ENCODE measurements around the gene TNKS1BP1. TPM values are rescaled to one million over a fixed set of nuclear protein-coding genes. Genes with fewer than 3 reads are reported as not detected.
A peak's percentile ranks its signal among the peaks of the same experiment; 100 is the strongest.

Gene TNKS1BP1
- polyA plus RNA-seq, 2 of the 4 experiments (the other 2 are of a cell fraction), result 35.0 to 53.1 TPM

- no peak for TF ChIP-seq SMC3 (IDR thresholded peaks at IDR 0.05)
- no peak for TF ChIP-seq GATA3 (IDR thresholded peaks at IDR 0.05; ENCODE audit: borderline replicate concordance)
- TF ChIP-seq, protein P1, sequence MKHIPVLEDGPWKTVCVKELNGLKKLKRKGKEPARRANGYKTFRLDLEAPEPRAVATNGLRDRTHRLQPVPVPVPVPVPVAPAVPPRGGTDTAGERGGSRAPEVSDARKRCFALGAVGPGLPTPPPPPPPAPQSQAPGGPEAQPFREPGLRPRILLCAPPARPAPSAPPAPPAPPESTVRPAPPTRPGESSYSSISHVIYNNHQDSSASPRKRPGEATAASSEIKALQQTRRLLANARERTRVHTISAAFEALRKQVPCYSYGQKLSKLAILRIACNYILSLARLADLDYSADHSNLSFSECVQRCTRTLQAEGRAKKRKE (CRISPR knock-in tag; IDR thresholded peaks at IDR 0.05; ENCODE audit: low read depth), result no peak
Measured at GRCh38 chr11:57310091-57310490, 14.7 kb downstream of the TNKS1BP1 start (continued).

GRCh38 chr11:57309106-57310059 lies 15.4 kb downstream of the TNKS1BP1 start:
- ATAC-seq (no peak), DNase-seq (ENCODE audit: low read depth in 1 of 2, low spot score in 1 of 2) (no peak), FAIRE-seq (no peak)
- ChIA-PET POLR2A (no interaction called here), CTCF (interaction anchor here (1.0 to 2.1 kb wide), 4 partner anchors 11 to 60 kb away, joined by 3 to 7 read pairs (median 4); no protein-coding TSS in a partner anchor)
- no peak overlapping the region; the same call in 2 of the 3 replicates for H3K4me2 ChIP-seq
- H3K9me3 ChIP-seq, result no peaks in the 10 kb centered on the region
- H3K4me3 ChIP-seq, result no peak overlapping the region
- 94% methylated on average over 24 of the region's 24 CpGs for WGBS (ENCODE audit: missing lambda C conversion rate)
- TF ChIP-seq, protein P1 (CRISPR knock-in tag; IDR thresholded peaks at IDR 0.05; ENCODE audit: low read depth), result no peak
- no peak for TF ChIP-seq ZC3H11A (IDR thresholded peaks at IDR 0.05)
- no peak for TF ChIP-seq NFE2L2 (conservative IDR thresholded peaks at IDR 0.05; ENCODE audit: low read length)
- no peak for TF ChIP-seq MAFK (IDR thresholded peaks at IDR 0.05; ENCODE audit: partially characterized antibody)
- TF ChIP-seq MAZ (IDR thresholded peaks at IDR 0.05; ENCODE audit: borderline replicate concordance, low read depth, low read length), result no peak
- TF ChIP-seq USF2 (IDR thresholded peaks at IDR 0.05), result no peak
- TF ChIP-seq MYC (IDR thresholded peaks at IDR 0.05; ENCODE audit: borderline replicate concordance, low read length), result no peak
- no peak for TF ChIP-seq HES2 (IDR thresholded peaks at IDR 0.05)
- no peak for TF ChIP-seq JUN (IDR thresholded peaks at IDR 0.05)
- TF ChIP-seq, protein P2, sequence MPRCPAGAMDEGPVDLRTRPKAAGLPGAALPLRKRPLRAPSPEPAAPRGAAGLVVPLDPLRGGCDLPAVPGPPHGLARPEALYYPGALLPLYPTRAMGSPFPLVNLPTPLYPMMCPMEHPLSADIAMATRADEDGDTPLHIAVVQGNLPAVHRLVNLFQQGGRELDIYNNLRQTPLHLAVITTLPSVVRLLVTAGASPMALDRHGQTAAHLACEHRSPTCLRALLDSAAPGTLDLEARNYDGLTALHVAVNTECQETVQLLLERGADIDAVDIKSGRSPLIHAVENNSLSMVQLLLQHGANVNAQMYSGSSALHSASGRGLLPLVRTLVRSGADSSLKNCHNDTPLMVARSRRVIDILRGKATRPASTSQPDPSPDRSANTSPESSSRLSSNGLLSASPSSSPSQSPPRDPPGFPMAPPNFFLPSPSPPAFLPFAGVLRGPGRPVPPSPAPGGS (IDR thresholded peaks at IDR 0.05), result no peak
- no peak for TF ChIP-seq FOSL2 (IDR thresholded peaks at IDR 0.05)
- no peak for TF ChIP-seq FOSL2 (CRISPR knock-in tag; IDR thresholded peaks at IDR 0.05)
- no peak for TF ChIP-seq RCOR1 (IDR thresholded peaks at IDR 0.05; ENCODE audit: low read depth, low read length)
- TF ChIP-seq HOXB5 (CRISPR knock-in tag; IDR thresholded peaks at IDR 0.05), result no peak
- no peak for TF ChIP-seq POLR2A (IDR thresholded peaks at IDR 0.05; ENCODE audit: low read length)
- peaks cover 57% of the 10 kb centered on the region for H3K4me1 ChIP-seq
- H3K27ac ChIP-seq, result peak overlapping the region in 1 of 2 experiments; percentile 93; a peak in 2 of 6 replicates

DNA sequence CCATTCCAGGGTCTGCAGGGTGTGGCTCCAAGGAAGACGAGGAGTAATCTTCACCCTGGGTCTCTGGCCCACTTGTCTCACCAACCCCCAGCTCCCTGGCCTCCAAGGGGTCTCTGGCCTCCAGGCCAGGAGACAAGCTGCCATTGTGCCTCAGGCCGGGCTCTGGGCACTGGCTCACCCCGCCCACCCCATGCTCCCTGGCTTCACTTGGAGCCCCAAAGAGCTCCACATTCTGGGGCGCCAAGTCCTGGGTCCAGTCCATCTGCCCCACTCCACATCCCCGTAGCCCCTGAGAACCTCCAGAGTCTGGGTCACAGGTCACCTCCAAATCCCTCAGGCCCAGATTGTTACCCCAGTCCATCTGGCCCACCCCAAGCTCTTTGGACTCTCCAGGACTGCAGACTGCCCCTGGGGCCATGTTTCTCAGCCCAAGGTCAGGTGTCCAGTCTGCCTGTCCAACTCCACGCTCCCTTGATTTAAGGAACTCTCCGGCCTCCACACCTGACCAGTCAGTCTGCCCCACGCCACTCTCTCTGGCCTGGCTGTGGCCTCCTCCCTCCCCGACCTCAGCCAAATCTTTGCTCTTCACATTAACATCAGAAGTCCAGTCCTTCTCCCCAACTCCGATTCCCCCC lies 16.2 kb downstream of the TNKS1BP1 start:
- ChIA-PET POLR2A (no interaction called here), CTCF (interaction anchor here (1.0 to 2.1 kb wide), 5 partner anchors 10 to 60 kb away, joined by 3 to 7 read pairs (median 4); no protein-coding TSS in a partner anchor)
- ATAC-seq, result no peak
- no peak overlapping the region for H3K27ac ChIP-seq
- no peak for TF ChIP-seq SREBF2 (IDR thresholded peaks at IDR 0.05)
- no peak for TF ChIP-seq ZNF302 (CRISPR knock-in tag; IDR thresholded peaks at IDR 0.05)
- TF ChIP-seq CHD4 (IDR thresholded peaks at IDR 0.05; ENCODE audit: borderline replicate concordance), result no peak
- TF ChIP-seq RCOR1 (IDR thresholded peaks at IDR 0.05; ENCODE audit: low read depth, low read length), result no peak
- TF ChIP-seq KDM1A (IDR thresholded peaks at IDR 0.05; ENCODE audit: low read depth), result no peak
- TF ChIP-seq TFCP2L1 (CRISPR knock-in tag; IDR thresholded peaks at IDR 0.05), result no peak
- no peak for TF ChIP-seq JUN (IDR thresholded peaks at IDR 0.05)
- no peak for TF ChIP-seq MYC (IDR thresholded peaks at IDR 0.05; ENCODE audit: borderline replicate concordance, low read length)
- TF ChIP-seq TP53 (CRISPR knock-in tag; IDR thresholded peaks at IDR 0.05), result no peak
- TF ChIP-seq NR3C1 (IDR thresholded peaks at IDR 0.05), result no peak
- TF ChIP-seq, protein P1 (CRISPR knock-in tag; IDR thresholded peaks at IDR 0.05; ENCODE audit: low read depth), result no peak
- no peak overlapping the region; the same call in 2 of the 3 replicates for H3K4me2 ChIP-seq
- FAIRE-seq, result no peak
- WGBS (ENCODE audit: missing lambda C conversion rate), result 90% methylated on average over 7 of the region's 10 CpGs
- H3K4me3 ChIP-seq, result no peak overlapping the region
- H3K9me3 ChIP-seq, result no peaks in the 10 kb centered on the region
- DNase-seq (ENCODE audit: low read depth in 1 of 2, low spot score in 1 of 2), result no peak
- H3K4me1 ChIP-seq, result peaks cover 59% of the 10 kb centered on the region

Measured in A549 (cell line).